HG02678 (cell line): ENCODE results near the gene RIMBP2.

Source experiments
- ATAC-seq: cut with Tn5 transposase; IDR thresholded peaks from one replicate; pipeline ENCODE4 v1.9.1; 2021; ENCODE audit warnings: mild to moderate bottlenecking, moderate library complexity; ENCODE audit not compliant: unreplicated experiment

The RIMBP2 gene

GRCh38 chr12:130491421-130492357 is 224.4 kb downstream of the RIMBP2 start:
- ATAC-seq, result no peak

GRCh38 chr12:130490674-130491073 is 225.4 kb downstream of the RIMBP2 start:
- no peak for ATAC-seq

- ATAC-seq, result no peak
Measured at GRCh38 chr12:130489293-130489692, 226.8 kb downstream of the RIMBP2 start.

GRCh38 chr12:130488358-130488710 is 227.8 kb downstream of the RIMBP2 start:
- no peak for ATAC-seq

- no peak for ATAC-seq
Measured at GRCh38 chr12:130487636-130488357, 228.3 kb downstream of the RIMBP2 start.

GRCh38 chr12:130486891-130487416 is 229.1 kb downstream of the RIMBP2 start:
- no peak for ATAC-seq

- no peak for ATAC-seq
Measured at GRCh38 chr12:130486146-130486435, 230.0 kb downstream of the RIMBP2 start.

- no peak for ATAC-seq
Measured at GRCh38 chr12:130485291-130486145, 230.6 kb downstream of the RIMBP2 start.

GRCh38 chr12:130484221-130484620 is 231.9 kb downstream of the RIMBP2 start:
- no peak for ATAC-seq

GRCh38 chr12:130483616-130484180 is 232.4 kb downstream of the RIMBP2 start:
- no peak for ATAC-seq

GRCh38 chr12:130482448-130482847 is 233.7 kb downstream of the RIMBP2 start:
- ATAC-seq, result no peak

- peak; percentile 58 for ATAC-seq
Measured at GRCh38 chr12:130481392-130481879, 234.7 kb downstream of the RIMBP2 start.

- no peak for ATAC-seq
Measured at GRCh38 chr12:130480887-130481286, 235.2 kb downstream of the RIMBP2 start.

GRCh38 chr12:130480231-130480630 is 235.9 kb downstream of the RIMBP2 start:
- no peak for ATAC-seq

- no peak for ATAC-seq
Measured at GRCh38 chr12:130479401-130480125, 236.5 kb downstream of the RIMBP2 start.

GRCh38 chr12:130478786-130479185 is 237.3 kb downstream of the RIMBP2 start:
- no peak for ATAC-seq

GRCh38 chr12:130477701-130478100 is 238.4 kb downstream of the RIMBP2 start:
- ATAC-seq, result no peak

- ATAC-seq, result no peak
Measured at GRCh38 chr12:130477266-130477665, 238.8 kb downstream of the RIMBP2 start.

- no peak for ATAC-seq
Measured at GRCh38 chr12:130476451-130477135, 239.5 kb downstream of the RIMBP2 start.
